ENCODE data around the gene ME3. TPM values are rescaled to one million over a fixed set of nuclear protein-coding genes. Genes with fewer than 3 reads are reported as not detected.

Gene ME3
- total RNA-seq, 1 donor from 2014 or later = 28.5 TPM

- Histone ChIP-seq H3K4me3 (no peak overlapping the region), H3K36me3 (no peaks in the 10 kb centered on the region), H3K27ac (no peak overlapping the region), H3K27me3 (no peaks in the 10 kb centered on the region), H3K4me1 (peaks cover 21% of the 10 kb centered on the region), H3K9me3 (no peaks in the 10 kb centered on the region)
- TF ChIP-seq CTCF (IDR thresholded peaks at IDR 0.05) (no peak), POLR2A (IDR thresholded peaks at IDR 0.05) (no peak), POLR2AphosphoS5 (IDR thresholded peaks at IDR 0.05; ENCODE audit: insufficient read depth in 1 of 2, low read depth in 1 of 2) (no peak)
- intact Hi-C loops (cut with DNase I) = no loop called here
- no peak for DNase-seq (ENCODE audit: extremely low spot score in 2 of 2)
These were observed 26.8 kb upstream of the ME3 start for GRCh38 chr11:86699040-86699791.

DNA sequence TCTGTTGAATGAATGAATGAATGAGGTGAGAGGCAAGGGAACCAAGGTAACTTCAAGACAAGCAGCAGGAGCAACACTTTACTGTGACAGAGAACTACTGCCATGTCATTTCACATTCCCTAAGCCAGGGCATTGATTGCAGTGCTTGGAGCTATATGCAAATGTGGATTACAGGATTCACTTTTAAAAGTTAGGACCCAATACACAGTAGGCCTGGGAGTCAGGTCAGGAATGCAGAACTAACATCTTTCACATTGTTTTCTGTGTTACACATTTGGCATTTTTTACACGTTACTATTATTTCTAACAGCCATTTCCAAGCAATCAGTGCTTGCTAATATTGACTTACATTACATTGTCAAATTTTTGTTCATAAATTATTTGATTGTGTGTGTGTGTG lies 26.2 kb upstream of the ME3 start:
- TF ChIP-seq CTCF (IDR thresholded peaks at IDR 0.05) (no peak), POLR2AphosphoS5 (IDR thresholded peaks at IDR 0.05; ENCODE audit: insufficient read depth in 1 of 2, low read depth in 1 of 2) (no peak), POLR2A (IDR thresholded peaks at IDR 0.05) (no peak)
- Histone ChIP-seq H3K9me3 (no peaks in the 10 kb centered on the region), H3K36me3 (no peaks in the 10 kb centered on the region), H3K27ac (no peak overlapping the region), H3K4me1 (peaks cover 21% of the 10 kb centered on the region), H3K4me3 (no peak overlapping the region), H3K27me3 (no peaks in the 10 kb centered on the region)
- intact Hi-C loops (cut with DNase I) = no loop called here
- no peak for DNase-seq (ENCODE audit: extremely low spot score in 2 of 2)

- TF ChIP-seq POLR2A (IDR thresholded peaks at IDR 0.05) = no peak
- no peak for TF ChIP-seq POLR2AphosphoS5 (IDR thresholded peaks at IDR 0.05; ENCODE audit: insufficient read depth in 1 of 2, low read depth in 1 of 2)
- TF ChIP-seq CTCF (IDR thresholded peaks at IDR 0.05) = no peak
- no peaks in the 10 kb centered on the region for H3K9me3 ChIP-seq
- H3K27ac ChIP-seq = no peak overlapping the region
- H3K4me3 ChIP-seq = no peak overlapping the region
- H3K36me3 ChIP-seq = no peaks in the 10 kb centered on the region
- peaks cover 14% of the 10 kb centered on the region for H3K4me1 ChIP-seq
- DNase-seq (ENCODE audit: extremely low spot score in 2 of 2) = no peak
- no peaks in the 10 kb centered on the region for H3K27me3 ChIP-seq
- intact Hi-C loops (cut with DNase I) = no loop called here
These were observed 24.0 kb upstream of the ME3 start for GRCh38 chr11:86696451-86696850.

DNA sequence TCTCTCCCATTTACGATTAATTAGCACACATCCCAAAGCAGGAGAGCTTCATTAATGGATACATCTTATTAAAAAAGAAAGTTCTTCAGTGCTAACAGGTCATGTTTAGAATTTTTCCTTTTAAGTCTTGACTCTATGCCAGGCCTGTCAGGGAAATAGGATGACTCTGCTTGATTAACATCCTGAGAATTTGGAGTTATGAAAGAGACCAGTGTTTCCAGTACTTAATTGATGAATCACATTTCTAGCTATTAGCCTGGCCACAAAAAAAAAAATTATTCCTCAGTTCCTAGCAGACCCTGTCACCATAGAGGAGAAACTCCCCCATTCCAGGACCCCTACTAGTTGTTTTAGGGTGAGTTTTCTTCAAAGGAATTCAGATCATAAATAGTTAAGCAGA lies 23.6 kb upstream of the ME3 start:
- intact Hi-C loops (cut with DNase I) = no loop called here
- peak; percentile 46 to 59 for TF ChIP-seq POLR2AphosphoS5 (IDR thresholded peaks at IDR 0.05; ENCODE audit: insufficient read depth in 1 of 2, low read depth in 1 of 2)
- TF ChIP-seq POLR2A (IDR thresholded peaks at IDR 0.05) = no peak
- TF ChIP-seq CTCF (IDR thresholded peaks at IDR 0.05) = no peak
- Histone ChIP-seq H3K27ac (no peak overlapping the region), H3K36me3 (no peaks in the 10 kb centered on the region), H3K4me1 (peaks cover 14% of the 10 kb centered on the region), H3K4me3 (no peak overlapping the region), H3K9me3 (no peaks in the 10 kb centered on the region), H3K27me3 (no peaks in the 10 kb centered on the region)
- DNase-seq (ENCODE audit: extremely low spot score in 2 of 2) = no peak

- intact Hi-C loops (cut with DNase I) = no loop called here
- H3K4me3 ChIP-seq = no peak overlapping the region
- no peak overlapping the region for H3K27ac ChIP-seq
- TF ChIP-seq POLR2AphosphoS5 (IDR thresholded peaks at IDR 0.05; ENCODE audit: insufficient read depth in 1 of 2, low read depth in 1 of 2) = no peak
- no peak for TF ChIP-seq POLR2A (IDR thresholded peaks at IDR 0.05)
- TF ChIP-seq CTCF (IDR thresholded peaks at IDR 0.05) = no peak
- no peaks in the 10 kb centered on the region for H3K9me3 ChIP-seq
- H3K36me3 ChIP-seq = no peaks in the 10 kb centered on the region
- H3K27me3 ChIP-seq = no peaks in the 10 kb centered on the region
- no peak for DNase-seq (ENCODE audit: extremely low spot score in 2 of 2)
- peaks cover 14% of the 10 kb centered on the region for H3K4me1 ChIP-seq
These were observed 23.0 kb upstream of the ME3 start for GRCh38 chr11:86695373-86695772.

Measured in vagina (tissue), 2 donors.